NCI-H146 treated with DMSO at 0.1 percent for 48 hours (cell line): ENCODE results near the gene RXRA.

Experiments used
- DNase-seq: peaks from one replicate; lab custom pipeline; 2025; ENCODE audit not compliant: unreplicated experiment; lab: John Stamatoyannopoulos, UW

Gene RXRA

GRCh38 chr9:134380542-134381271 lies 54.5 kb downstream of the RXRA start:
- no peak for DNase-seq

DNA sequence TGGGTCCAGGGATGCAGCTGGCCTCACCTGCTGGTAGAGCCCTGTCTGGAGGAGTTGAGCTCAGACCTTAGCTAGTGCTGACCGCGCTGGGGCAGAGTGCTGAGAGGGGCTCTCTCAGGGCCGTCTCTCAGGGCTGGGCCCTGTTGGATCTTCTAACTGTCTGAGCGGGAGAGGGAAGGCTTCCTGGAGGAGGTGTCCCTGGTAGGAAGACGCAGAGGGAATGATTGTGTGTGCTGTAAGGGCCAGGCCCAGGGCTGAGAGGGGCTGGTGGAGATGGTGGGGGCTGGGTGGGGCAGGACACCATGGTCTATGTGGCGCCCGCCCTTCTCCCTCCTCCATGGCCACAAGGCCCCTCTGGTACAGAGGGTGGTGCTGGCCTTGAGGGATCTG lies 55.0 kb downstream of the RXRA start:
- no peak for DNase-seq

DNA sequence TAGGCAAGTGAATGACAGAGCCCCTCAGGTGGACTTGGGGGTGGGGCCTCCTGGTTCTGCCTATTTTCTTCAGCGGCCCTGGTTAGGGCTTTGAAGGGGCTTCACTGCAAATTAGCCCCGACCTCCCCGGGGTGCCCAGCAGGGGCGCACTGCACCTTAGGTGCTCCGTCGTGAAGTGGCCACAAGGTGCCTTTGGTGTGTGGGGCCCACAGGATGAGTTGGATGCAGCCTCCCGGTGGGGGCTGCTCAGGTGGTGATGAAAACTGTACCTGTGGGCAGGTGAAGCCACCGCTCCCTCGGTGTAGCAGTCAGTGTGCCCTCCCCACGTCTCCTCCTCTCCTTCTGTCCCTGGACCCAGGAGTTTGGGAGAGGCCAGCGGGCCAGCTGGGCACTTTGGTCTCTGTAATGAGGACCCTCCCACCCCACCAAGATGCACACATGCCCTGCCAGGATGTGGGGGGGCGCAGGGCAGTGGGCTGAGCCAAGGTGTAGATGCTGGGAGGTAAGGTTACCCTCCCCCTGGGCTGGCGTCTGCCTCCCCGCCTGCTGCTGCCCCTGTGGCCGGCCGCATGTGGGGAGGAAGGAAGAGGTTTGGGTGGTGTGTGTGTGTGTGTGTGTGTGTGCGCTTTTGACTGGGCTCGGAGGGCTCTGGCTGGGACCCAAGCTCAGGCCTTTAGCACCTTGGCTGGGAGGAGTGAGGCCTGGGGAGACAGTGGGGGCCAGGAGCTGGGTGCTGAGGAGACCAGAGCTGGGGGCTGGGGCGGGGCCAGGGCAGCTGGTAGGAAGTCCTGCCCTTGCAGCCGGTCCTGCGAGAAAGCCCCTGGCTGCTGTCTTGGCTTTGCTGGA lies 55.6 kb downstream of the RXRA start:
- DNase-seq, result no peak

- no peak for DNase-seq
These were observed 56.5 kb downstream of the RXRA start for GRCh38 chr9:134382733-134383132.

- DNase-seq, result no peak
These were observed 56.9 kb downstream of the RXRA start for GRCh38 chr9:134383148-134383547.

DNA sequence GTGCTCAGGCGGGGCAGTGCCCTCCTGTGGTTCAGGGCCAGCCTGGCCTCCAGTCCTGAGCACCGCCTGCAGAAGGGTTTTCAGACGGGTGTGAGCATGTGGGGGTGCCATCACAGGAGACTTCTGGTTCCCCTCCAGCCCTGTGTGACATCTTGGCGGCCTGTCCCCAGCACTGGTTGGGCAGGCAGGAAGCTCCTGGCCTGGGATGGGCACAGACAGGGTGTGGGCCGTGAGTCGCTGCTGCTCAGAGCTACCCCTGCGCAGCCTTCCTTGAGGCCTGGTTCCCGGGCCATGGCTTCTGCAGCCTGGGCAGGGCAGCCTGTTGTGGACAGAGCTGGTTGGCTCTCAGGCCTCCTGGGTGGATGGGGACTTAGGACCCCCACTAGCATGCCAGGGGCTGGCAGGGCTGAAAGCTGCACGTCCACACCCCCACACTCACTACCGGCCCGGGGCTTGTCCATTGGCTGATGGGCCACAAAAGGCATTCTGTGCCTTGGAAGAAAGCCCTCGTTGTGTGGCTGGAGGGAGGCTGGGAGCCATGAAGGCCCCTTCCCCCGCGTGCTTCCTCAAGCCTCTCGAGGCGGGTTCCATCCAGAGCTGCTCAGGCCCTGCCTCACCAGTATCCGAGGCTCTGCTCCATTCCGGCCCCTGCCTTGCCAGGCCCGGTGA lies 58.7 kb downstream of the RXRA start:
- DNase-seq, result no peak

DNA sequence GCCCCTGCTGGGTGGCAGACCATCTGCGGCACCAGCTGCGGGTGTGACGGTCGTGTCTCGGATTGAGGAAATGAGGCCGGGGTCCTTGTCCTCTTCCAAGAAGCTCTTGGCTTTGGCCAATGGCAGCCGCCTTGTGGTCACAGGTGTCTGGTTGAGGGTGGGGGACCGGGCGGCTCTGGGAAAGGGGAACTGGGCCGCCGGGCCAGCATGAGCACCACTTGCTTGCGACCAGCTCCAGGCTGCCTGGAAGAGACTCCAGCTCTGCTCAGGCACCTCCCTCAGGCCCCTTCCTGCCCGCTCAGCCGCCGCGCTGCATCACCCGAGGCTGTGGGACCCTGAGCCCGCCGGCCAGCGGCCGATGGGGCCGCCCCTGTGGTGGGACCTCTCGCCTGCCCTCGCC lies 59.7 kb downstream of the RXRA start:
- DNase-seq, result no peak

- no peak for DNase-seq
These were observed 60.9 kb downstream of the RXRA start for GRCh38 chr9:134386951-134387831.

- no peak for DNase-seq
These were observed 62.1 kb downstream of the RXRA start for GRCh38 chr9:134388289-134388808.

GRCh38 chr9:134388976-134389375 lies 62.7 kb downstream of the RXRA start:
- DNase-seq, result no peak

DNA sequence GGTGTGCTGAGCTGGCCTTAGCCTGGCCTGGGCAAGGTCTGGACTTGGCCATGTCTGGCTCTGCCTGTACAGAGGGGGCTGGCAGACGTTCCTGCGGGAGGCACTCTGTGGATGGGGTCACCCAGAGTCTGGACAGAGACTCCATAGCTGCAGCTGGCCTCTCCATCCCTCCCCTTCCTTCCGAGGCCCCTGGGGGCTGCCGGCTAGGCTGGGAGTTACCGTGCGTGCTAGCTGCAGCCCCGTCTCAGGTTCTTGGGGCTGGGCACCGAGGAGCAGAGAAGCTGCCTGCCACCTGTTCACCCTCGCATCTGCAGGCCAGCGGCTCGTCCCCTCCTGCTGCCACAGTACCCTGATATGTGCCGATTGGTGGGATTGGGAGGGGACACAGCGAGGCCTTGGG lies 63.4 kb downstream of the RXRA start:
- DNase-seq, result no peak

DNA sequence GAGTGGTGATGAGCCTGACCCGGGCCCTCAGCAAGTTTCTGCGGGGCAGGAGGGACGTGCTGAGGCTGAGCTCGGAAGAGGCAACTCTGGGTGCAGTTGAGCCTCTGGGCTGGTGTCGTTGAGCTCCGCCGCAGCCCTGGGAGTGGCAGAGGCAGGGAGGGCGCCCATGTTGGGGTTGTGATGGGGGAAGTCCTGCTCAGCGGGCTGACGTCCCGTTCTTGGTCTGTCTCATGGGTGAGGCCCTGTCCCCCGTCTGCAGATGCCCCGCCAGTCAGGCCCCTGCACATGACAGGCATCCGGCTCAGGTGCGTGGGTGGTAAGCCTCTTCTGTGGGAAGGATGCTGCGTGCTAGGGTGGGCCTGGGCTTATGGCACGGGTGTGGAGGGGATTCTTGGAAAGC lies 64.3 kb downstream of the RXRA start:
- no peak for DNase-seq

DNA sequence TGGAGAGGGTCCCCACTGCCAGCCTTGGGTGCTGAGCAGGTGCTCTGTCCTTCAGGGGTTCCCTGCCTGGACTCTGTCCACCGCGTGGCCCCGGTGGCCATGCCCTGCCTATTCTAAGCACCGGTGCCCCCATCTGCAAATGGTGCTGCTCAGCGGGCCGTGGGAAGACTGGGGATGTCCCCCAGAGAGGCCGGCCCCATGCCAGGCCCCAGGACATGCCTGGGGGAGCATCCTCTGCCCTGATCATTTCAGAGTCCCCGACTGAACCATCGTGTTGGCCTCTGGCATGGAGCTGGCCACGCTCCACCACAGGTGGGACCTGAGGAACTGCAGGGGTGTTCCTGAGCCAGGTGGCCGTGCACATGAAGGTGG lies 64.7 kb downstream of the RXRA start:
- no peak for DNase-seq

DNA sequence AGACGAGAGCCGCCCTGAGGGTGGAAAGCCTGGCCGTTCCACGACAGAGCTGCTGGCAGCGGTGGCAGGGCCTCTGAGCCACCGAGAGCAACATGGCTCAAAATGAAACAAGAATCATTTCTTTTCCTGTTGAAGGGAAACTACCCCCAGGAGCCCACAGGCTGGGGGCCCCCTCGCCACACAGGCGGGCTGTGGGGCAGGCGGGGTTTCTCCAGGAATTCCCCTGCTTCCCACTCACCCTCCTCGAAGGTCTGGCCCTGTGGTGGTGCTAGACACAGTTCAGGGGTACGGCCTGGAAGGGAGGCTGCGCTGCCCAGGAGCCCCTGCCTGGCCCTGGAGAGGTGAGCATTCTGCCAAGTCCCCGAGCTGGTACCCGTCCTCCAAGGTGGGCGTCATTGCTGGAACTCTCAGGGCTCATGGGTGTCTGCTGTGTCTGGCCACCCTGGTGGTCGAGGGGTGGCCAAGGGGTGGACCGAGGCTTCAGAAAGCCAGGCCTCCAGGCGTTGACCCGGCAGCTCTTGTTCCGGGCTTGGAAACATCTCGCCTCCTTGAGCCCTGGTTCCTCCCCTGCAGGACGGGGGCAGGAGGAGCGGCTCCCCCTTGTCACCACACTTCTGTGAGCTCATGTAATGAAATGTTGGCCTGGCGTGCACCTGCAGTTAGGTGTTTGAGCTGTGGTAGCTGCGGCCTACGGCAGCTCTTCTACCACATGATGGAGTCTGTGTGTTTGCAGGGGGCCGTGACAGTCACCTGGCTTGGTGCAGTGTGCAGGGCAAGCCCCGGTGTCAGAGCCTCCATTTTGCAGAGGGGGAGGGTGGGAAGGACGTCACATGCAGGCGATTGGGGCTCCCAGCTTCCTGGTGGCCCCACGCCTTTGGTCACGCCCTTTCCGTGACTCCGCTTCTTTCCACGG lies 65.3 kb downstream of the RXRA start:
- no peak for DNase-seq

- DNase-seq, result no peak
These were observed 66.6 kb downstream of the RXRA start for GRCh38 chr9:134392900-134393299.

DNA sequence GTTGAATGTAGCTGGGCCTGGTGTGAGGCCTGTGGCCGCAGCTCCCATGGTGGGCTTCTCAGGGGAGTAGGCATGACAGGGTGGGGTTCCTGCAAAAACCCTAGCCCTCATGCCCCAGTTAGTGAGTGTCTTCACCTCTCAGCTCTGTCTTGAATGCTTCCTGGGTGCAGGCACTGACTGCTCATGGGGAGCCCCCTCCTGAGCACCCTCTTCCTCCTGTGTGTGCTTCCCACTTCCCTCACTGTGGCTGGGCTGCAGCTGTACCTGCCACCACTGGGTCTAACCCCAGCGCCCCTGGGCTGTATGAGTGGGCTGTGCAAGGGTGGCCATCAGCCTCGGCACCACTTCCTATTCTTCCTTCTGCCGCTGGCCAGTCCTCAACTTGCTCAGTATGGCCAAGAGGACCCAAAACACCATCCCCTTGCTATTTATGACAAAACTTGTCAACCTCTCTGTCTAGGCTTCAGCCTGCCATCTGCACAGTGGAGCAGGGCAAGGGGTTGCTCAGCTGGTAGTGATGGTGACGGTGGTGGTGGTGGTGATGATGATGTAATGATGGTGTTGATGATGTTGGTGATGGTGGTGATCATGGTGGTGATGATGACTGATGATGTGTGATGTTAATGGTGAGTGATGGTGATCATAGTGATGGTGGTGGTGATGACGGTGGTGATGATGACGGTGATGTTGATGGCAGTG lies 67.5 kb downstream of the RXRA start:
- no peak for DNase-seq

- DNase-seq, result no peak
These were observed 68.8 kb downstream of the RXRA start for GRCh38 chr9:134395002-134395517.

GRCh38 chr9:134395737-134396257 lies 69.5 kb downstream of the RXRA start:
- no peak for DNase-seq
